HFF-Myc (cell line): ENCODE measurements around the gene SLC35G1.

Source experiments
- DNase-seq: peaks from one replicate; pipeline ENCODE4 v3.0.0-alpha.2; 2011; ENCODE audit warnings: low read depth; ENCODE audit errors: extremely low read depth
- H3K4me3 ChIP-seq: replicated peaks from 2 replicates; pipeline ENCODE4 v1.5.1; 2011; ENCODE audit warnings: low read depth, mild to moderate bottlenecking, control low read depth, low read length
- TF ChIP-seq, protein P1 (sequence below): IDR thresholded peaks from 2 replicates; pipeline ENCODE4 v1.5.1; 2012; ENCODE audit warnings: mild to moderate bottlenecking, low read depth, low read length, control low read depth; ENCODE audit errors: missing control alignments

SLC35G1 gene

DNA sequence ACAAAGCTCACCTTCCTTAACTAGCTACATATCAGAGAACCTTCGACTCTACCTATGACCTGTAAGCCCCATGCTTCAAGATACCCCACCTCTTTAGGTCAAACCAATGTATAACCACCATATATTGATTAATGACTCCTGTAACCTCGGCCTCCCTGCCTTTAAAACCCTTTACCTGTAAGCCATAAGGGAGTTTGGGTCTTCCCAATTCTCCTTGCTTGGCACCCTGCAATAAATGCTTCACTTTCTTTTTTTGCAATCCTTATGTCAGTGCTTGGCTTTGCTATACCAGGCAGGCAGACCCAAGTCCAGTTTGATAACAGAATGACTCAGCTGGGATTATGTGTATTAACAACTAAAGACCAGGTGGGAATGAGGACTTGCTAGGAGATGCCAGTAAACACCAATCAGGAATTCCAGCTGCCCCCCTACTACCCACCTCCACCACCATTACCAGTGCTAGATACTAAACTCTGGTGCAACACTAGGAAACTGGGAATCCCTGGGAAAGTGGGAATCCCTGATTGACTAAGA, 22.0 kb upstream of the SLC35G1 start:
- TF ChIP-seq, protein P1, sequence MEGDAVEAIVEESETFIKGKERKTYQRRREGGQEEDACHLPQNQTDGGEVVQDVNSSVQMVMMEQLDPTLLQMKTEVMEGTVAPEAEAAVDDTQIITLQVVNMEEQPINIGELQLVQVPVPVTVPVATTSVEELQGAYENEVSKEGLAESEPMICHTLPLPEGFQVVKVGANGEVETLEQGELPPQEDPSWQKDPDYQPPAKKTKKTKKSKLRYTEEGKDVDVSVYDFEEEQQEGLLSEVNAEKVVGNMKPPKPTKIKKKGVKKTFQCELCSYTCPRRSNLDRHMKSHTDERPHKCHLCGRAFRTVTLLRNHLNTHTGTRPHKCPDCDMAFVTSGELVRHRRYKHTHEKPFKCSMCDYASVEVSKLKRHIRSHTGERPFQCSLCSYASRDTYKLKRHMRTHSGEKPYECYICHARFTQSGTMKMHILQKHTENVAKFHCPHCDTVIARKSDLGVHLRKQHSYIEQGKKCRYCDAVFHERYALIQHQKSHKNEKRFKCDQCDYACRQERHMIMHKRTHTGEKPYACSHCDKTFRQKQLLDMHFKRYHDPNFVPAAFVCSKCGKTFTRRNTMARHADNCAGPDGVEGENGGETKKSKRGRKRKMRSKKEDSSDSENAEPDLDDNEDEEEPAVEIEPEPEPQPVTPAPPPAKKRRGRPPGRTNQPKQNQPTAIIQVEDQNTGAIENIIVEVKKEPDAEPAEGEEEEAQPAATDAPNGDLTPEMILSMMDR: no peak
- DNase-seq: no peak
- no peak overlapping the region for H3K4me3 ChIP-seq

DNA sequence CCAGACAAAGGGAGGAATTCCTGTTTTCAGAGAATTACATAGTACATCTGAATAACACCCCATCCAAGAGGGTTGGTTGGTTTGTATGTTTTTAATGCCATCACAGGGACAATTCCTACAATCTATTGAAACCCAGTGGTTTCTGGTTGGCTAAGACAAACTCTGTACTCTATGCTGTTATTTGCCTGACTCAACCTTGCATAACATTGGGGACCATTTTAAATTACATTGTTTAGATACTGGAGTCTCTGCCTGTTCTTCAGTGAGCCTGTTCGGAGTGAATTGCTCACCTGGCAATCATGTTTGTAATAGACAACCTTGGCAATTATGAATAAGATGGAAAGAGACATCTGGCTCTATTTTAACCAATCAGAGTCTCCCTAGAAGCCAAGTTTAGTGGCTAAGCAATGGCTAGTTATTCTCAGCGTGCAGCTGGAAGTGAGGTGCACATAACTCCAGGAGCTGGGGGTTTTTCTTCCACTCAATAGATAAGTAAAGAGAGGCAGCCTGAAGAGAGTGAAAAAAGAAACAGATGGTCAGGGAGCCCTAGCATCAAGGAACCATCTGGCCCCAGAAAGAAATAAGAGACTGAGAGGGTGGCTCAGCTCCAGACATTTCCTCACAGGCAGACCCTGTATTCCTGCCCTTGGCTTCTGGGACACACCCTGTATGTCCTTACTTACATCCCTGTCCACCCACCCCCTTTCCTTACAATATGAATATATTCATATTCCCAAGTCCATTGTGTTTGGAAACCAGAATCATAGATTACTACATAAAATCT, 21.2 kb upstream of the SLC35G1 start:
- TF ChIP-seq, protein P1: no peak
- DNase-seq: no peak

DNA sequence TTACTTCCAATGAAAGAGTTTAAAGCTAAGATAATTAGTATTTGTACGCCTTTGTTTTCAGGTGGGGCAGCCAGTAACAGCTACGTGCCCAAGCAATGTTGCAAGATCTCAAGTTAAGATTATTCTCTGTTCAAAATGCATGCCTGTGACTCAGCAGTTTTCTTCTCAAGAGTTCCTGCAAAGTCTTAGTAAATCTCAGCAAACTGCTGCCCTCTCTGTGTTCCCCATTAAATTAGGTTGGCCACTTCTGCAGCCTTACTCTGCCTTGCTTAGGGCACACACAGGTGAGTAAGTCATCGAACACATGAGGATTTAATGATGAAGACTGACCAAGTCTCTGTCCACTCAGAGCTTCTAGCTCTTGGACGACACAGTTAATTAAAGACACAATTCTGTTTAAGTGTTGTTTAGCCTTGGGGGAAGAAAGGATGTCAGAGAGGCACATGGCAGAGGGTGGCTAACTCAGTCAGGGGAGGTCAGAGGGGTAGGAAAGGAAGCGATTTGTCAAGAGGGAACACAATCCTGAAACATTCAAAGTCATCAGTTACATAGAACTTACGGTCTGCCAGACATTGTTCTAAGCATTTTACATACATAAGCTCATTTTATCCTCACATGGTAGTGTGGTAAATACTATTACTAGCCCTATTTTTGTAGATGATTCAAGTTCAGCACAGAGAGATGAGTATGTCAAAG, 20.2 kb upstream of the SLC35G1 start:
- TF ChIP-seq, protein P1: no peak
- DNase-seq: no peak

More for the DNA sequence above, 21.2 kb upstream of the SLC35G1 start:
- no peak overlapping the region for H3K4me3 ChIP-seq

DNA sequence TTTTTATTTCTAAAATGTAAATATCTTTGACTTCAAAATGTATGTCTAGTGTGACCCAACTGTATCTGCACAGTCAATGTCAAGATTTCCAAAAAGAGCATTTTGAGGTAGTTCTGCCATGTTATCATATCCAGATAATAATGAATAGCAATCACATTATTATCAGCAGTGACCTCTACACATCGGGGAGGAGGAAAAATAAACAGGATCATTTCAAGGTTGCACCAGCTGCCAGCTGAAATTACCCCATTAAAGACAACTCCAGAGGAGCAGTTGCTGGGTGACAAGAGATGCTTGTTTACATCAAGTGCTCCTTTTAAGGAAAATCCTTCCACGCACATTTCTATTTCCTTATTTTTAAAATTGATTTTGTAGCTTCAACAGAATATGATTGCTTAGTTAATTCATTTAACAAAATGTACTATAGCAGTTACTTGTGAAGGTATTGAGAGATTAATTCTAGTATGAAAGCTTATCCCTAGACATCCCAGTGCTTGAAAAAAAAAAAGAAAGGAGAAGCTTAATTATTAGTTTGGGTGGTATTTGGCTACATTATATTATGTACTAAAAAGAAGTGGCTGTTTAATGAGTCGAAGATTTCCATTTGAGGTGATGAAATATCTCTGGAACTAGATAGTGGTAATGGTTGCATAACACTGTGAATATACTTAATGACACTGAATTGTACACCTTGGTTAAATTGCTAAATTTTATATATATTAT, 19.3 kb upstream of the SLC35G1 start:
- no peak for DNase-seq
- H3K4me3 ChIP-seq: no peak overlapping the region
- TF ChIP-seq, protein P1: no peak

More for the DNA sequence above, 20.2 kb upstream of the SLC35G1 start:
- H3K4me3 ChIP-seq: no peak overlapping the region

DNA sequence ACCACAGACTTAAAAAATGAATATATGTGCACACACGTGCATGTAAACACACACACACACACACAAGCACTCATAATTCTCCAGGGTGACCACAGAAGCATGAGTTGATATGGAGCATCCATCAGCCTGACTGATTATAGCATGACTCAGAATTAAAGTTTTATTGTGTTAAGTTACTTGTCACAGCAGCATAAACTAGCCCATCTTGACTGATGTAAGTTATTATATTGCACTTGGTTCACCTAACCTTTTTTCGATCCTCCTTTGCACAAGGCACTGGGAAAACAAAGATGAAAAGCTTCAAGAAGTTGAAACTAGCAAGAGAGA, 18.8 kb upstream of the SLC35G1 start:
- TF ChIP-seq, protein P1: no peak
- DNase-seq: no peak
- no peak overlapping the region for H3K4me3 ChIP-seq

DNA sequence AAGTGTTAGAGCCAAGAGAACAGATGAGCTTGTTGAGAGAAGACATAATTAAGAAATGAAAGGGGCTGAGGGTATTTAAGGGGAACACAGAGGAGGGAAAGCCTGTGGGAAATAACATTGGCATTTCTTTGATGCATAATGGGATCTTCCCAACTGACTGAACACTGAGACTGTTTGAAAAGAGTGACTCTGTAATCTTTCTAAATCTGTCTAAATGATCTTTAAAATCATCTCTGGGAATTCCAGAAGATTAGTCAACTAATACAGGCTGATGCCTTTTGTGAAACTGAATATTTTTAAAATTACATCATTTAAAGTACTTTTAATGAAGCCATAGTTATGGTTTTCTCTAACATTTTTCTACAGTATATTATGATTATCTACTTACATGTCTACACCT, 17.4 kb upstream of the SLC35G1 start:
- TF ChIP-seq, protein P1: no peak
- no peak overlapping the region for H3K4me3 ChIP-seq
- no peak for DNase-seq
